Measurements from ENCODE around the gene CHD1.

GRCh38 chr5:98934546-98934945, 5.7 kb upstream of the CHD1 start:
- TF ChIP-seq CTCF (IDR thresholded peaks at IDR 0.05; ENCODE audit: insufficient read depth, low read length, poor library complexity, severe bottlenecking) = no peak
- TF ChIP-seq EZH2phosphoT487 (conservative IDR thresholded peaks at IDR 0.05; ENCODE audit: low read length) = no peak

Data from SU-DHL-6 (cell line).